SK-N-SH treated with all-trans-retinoic acid at 6 μM for 48 hours (cell line): Measurements from ENCODE around the gene SGCA.

ENCODE experiments used
- CREB5 ChIP-seq: fragments of 250-450 bp; sonication (Bioruptor Pico); IDR thresholded peaks from 2 replicates; pipeline ENCODE4 v1.5.1; 2020; ENCODE audit warnings: low read depth, mild to moderate bottlenecking, moderate library complexity
- CSRNP3 ChIP-seq: fragments of 250-450 bp; sonication (Bioruptor Pico); IDR thresholded peaks from 2 replicates; pipeline ENCODE4 v1.5.1; 2021; ENCODE audit warnings: mild to moderate bottlenecking, moderate library complexity
- GLIS3 ChIP-seq: fragments of 250-450 bp; sonication (Bioruptor Pico); IDR thresholded peaks from 2 replicates; pipeline ENCODE4 v1.5.0; 2020; ENCODE audit warnings: mild to moderate bottlenecking, moderate library complexity
- OSR1 ChIP-seq: fragments of 250-450 bp; sonication (Bioruptor Pico); IDR thresholded peaks from 2 replicates; pipeline ENCODE4 v1.8.0; 2022; ENCODE audit warnings: moderate library complexity, mild to moderate bottlenecking, inconsistent platforms
- RARB ChIP-seq: fragments of 250-450 bp; sonication (Bioruptor Pico); IDR thresholded peaks from 2 replicates; pipeline ENCODE4 v1.8.0; 2021; ENCODE audit warnings: mild to moderate bottlenecking, moderate library complexity
- TOX ChIP-seq: fragments of 250-450 bp; sonication (Bioruptor Pico); IDR thresholded peaks from 2 replicates; pipeline ENCODE4 v1.8.0; 2021; ENCODE audit warnings: mild to moderate bottlenecking, moderate library complexity, borderline replicate concordance
- ZNF70 ChIP-seq: fragments of 450-650 bp; formaldehyde crosslinking; IDR thresholded peaks from 2 replicates; pipeline ENCODE4 v1.5.0; 2020; ENCODE audit warnings: mild to moderate bottlenecking, moderate library complexity
- TF ChIP-seq, protein P1 (sequence below): fragments of 250-450 bp; sonication (Bioruptor Pico); IDR thresholded peaks from 2 replicates; pipeline ENCODE4 v1.8.0; 2020; ENCODE audit warnings: mild to moderate bottlenecking, moderate library complexity, borderline replicate concordance
- TF ChIP-seq, protein P2 (sequence below): fragments of 250-450 bp; sonication (Bioruptor Pico); IDR thresholded peaks from 2 replicates; pipeline ENCODE4 v1.8.0; 2021; ENCODE audit warnings: low read depth, mild to moderate bottlenecking, moderate library complexity, borderline replicate concordance

DNA sequence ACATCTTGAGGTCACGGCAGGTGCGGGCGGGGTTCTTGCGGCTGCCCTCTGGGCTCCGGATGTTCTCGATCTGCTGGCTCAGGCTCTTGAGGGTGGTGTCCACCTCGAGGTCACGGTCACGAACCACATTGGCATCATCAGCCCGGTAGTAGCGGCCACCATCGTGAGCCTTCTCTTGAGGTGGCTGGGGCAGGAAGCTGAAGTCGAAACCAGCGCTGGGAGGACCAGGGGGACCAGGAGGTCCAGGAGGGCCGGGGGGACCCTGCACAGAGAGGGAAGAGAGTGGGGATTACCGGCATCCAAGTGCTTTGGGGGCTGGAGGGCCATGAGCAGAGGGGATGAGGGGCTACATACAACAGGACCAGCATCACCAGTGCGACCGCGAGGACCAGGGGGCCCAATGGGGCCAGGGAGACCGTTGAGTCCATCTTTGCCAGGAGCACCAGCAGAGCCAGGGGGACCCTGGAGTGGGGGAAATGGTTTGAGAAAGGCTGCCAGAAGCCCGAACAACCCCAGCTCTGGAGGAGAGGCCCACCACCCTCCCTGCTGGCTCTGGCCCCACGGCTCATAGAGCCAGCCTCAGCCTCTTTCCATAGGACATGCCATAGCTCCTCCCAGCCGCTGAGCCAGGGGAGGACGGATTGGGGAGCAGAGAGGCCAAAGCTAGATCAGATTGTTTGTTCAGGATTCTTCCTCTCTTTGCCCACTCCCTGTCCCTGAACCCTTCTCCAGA is 21.0 kb downstream of the SGCA start:
- no peak for TF ChIP-seq RARB (CRISPR knock-in tag)
- TF ChIP-seq, protein P1, sequence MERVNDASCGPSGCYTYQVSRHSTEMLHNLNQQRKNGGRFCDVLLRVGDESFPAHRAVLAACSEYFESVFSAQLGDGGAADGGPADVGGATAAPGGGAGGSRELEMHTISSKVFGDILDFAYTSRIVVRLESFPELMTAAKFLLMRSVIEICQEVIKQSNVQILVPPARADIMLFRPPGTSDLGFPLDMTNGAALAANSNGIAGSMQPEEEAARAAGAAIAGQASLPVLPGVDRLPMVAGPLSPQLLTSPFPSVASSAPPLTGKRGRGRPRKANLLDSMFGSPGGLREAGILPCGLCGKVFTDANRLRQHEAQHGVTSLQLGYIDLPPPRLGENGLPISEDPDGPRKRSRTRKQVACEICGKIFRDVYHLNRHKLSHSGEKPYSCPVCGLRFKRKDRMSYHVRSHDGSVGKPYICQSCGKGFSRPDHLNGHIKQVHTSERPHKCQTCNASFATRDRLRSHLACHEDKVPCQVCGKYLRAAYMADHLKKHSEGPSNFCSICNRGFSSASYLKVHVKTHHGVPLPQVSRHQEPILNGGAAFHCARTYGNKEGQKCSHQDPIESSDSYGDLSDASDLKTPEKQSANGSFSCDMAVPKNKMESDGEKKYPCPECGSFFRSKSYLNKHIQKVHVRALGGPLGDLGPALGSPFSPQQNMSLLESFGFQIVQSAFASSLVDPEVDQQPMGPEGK: no peak
- no peak for TF ChIP-seq OSR1 (CRISPR knock-in tag)
- no peak for TF ChIP-seq CREB5
- no peak for TF ChIP-seq GLIS3 (CRISPR knock-in tag)
- no peak for TF ChIP-seq CSRNP3 (CRISPR knock-in tag)
- no peak for TF ChIP-seq TOX (CRISPR knock-in tag)
- TF ChIP-seq, protein P2, sequence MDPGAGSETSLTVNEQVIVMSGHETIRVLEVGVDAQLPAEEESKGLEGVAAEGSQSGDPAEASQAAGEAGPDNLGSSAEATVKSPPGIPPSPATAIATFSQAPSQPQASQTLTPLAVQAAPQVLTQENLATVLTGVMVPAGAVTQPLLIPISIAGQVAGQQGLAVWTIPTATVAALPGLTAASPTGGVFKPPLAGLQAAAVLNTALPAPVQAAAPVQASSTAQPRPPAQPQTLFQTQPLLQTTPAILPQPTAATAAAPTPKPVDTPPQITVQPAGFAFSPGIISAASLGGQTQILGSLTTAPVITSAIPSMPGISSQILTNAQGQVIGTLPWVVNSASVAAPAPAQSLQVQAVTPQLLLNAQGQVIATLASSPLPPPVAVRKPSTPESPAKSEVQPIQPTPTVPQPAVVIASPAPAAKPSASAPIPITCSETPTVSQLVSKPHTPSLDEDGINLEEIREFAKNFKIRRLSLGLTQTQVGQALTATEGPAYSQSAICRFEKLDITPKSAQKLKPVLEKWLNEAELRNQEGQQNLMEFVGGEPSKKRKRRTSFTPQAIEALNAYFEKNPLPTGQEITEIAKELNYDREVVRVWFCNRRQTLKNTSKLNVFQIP (CRISPR knock-in tag): no peak
- TF ChIP-seq ZNF70 (CRISPR knock-in tag): no peak
